IgD-negative memory B cell (primary cell): ENCODE results near the gene C1QTNF4. TPM values are rescaled to one million over a fixed set of nuclear protein-coding genes. Genes with fewer than 3 reads are reported as not detected.
"Not testable (repeated sequence)": the region's sequence is repeated elsewhere in the genome, so short reads cannot be mapped to it uniquely, and the experiment has no call there.

Experiments
- H3K27ac Mint-ChIP-seq, 3 donors: one replicate each; pipeline ENCODE4 v1.8.0; 2020 to 2022; ENCODE audit warnings: mild to moderate bottlenecking in 3 of 3, mixed read lengths in 3 of 3, moderate library complexity in 1 of 3
- H3K27me3 Mint-ChIP-seq: one replicate; pipeline ENCODE4 v1.8.0; 2021; ENCODE audit warnings: mixed read lengths
- H3K36me3 Mint-ChIP-seq: one replicate; pipeline ENCODE4 v1.8.0; 2020; ENCODE audit warnings: mild to moderate bottlenecking, mixed read lengths
- H3K4me1 Mint-ChIP-seq, 3 donors: one replicate each; pipeline ENCODE4 v1.8.0; 2020 to 2022; ENCODE audit warnings: mixed read lengths in 3 of 3, mild to moderate bottlenecking in 1 of 3
- H3K4me3 Mint-ChIP-seq, 4 donors: one replicate each; pipeline ENCODE4 v1.8.0; 2020 to 2022; ENCODE audit warnings: mild to moderate bottlenecking in 4 of 4, mixed read lengths in 4 of 4, moderate library complexity in 3 of 4
- H3K9me3 Mint-ChIP-seq, 3 donors: one replicate each; pipeline ENCODE4 v1.8.0; 2020 to 2021; ENCODE audit warnings: mixed read lengths in 3 of 3, mild to moderate bottlenecking in 1 of 3
- polyA plus RNA-seq: library from polyadenylated mRNA; unstranded; fragments of 300-500 nt; fragmentation: Illumina TruSeq; gene quantifications from one replicate; pipeline ENCODE4 v1.2.3, GENCODE V29; 2021

The C1QTNF4 gene
- not detected for polyA plus RNA-seq

DNA sequence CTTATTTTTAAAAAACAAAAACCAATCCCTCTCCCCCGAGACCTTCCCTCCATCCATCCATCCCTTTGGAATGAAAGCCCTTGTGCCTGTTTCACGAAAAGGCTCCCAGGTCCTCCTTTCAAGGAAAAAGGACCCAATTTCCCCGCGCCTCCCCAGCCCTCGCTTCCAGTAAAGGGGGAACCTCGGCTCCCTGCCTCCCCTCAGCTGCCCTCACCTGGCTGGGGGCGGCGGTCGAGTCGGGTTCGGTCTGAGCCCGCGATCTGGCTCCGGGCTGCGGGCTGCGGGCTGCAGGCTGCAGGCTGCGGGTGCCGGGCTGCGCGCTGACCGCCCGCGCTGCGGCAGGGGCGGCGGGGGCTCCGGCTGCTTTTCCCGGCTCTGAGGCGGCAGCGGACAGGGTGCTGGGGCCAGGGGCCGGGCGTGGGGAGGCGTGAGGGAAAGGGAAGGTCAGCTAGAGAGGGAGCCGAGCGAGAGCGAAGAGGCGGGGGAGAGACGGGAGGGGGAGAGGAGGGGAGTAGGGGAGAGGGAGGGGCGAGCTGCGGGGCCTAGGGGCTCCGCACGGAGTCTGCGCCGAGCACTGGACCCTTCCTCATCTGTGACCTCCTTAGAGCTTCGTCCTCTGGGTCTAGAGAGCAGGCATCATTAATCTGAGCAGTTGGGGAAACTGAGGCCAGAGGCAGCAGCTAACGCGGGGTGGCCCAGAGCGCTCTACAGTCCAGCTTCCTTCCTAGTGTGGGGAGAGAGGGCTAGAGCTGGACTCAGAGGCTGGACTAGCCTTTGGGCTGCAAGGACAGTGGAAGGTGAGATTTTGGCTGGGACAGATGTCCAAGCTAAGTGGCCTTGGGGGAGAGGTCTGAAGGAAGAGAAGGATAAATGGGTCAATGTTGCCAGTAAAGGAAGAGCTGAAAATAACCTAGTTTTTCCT, at the start of gene C1QTNF4:
C1QTNF4 (minus strand) TSS at position 478 of the 922 bp plus-strand sequence. CDS start 3,601 bp downstream, outside the sequence.
- no peak within 1 kb of the TSS for H3K27ac Mint-ChIP-seq
- H3K4me1 Mint-ChIP-seq = no peaks in the 10 kb centered on the region
- H3K4me3 Mint-ChIP-seq = peak within 1 kb of the TSS in 1 of 4 donors; percentile 83
- peaks cover 22% of the 10 kb centered on the region for H3K27me3 Mint-ChIP-seq
- H3K9me3 Mint-ChIP-seq = peaks cover 0 to 1% (median 0%) of the 10 kb centered on the region in 3 donors
- peaks cover 3% of the 10 kb centered on the region for H3K36me3 Mint-ChIP-seq

DNA sequence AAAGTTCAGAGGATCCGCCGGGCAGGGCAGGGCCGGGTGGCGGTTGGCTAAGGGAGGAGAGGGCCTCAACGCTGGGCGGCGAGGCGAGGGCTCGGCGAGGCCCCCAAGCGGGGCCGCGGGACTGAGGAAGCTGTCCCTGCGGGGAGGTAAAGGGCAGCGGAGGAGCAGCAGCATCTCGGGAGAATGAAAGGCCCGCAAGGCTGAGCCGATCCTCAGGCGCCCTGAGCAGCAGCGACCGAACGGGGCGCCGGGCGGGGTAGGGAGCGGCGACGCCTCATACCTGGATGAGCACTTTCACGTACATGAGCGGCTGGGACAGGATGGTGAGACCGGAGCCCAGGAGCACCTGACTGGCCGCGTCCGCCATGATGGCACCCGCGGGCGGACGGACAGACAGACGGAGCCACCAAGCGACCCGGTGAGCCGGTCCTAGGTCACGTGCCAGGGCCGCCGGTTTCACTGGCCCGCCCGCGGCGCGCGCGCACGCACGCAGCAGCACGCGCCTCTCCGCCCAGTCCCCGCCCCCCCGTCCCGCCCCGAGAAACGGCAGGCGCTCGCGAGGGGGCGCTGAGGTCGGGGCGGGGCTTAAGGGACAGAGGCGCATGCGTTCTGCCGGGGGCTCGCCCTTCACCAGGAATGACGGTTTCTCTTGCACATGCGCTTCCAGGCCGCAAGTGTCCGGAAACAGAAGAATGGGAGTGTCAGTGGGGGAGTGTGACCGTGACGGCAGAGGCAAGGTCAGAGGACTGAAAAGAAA, 48.1 kb upstream of the C1QTNF4 start, which contains the start of gene MTCH2:
MTCH2 (minus strand) TSS at position 461 of the 757 bp plus-strand sequence; CDS start at position 367, 94 bp downstream.
- peak within 1 kb of the TSS; percentile 80 to 97 (median 92) for H3K4me3 Mint-ChIP-seq

DNA sequence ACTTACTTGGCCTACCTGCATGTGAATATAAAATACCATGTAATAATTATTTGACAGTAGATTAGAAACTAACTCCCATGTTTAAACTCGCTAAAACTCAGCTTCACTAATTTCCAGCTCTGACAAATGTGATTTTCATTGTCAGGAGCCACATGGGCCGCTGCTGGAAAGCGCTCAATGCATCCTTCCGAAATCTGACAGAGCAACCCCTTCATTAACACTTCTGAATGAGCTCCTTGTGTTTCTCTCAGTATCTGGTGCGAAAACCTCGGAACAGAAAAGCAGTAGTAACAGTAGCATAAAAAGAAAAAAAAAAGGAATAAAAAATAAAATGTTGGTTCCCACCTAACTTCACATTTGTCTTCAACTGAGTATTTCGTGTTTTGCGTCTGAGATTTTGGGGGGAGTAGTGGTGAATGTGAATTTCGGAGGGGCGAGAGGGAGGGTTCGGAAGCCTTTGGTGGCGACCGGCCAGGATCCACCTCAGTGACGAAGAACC, 47.4 kb upstream of the C1QTNF4 start:
- H3K4me1 Mint-ChIP-seq = peaks cover 15 to 18% (median 17%) of the 10 kb centered on the region in 3 donors
- H3K9me3 Mint-ChIP-seq = no peaks in the 10 kb centered on the region
- peaks cover 8% of the 10 kb centered on the region for H3K36me3 Mint-ChIP-seq
- H3K27me3 Mint-ChIP-seq = no peaks in the 10 kb centered on the region
- peak overlapping the region; percentile 74 to 97 (median 92) for H3K4me3 Mint-ChIP-seq
- peak overlapping the region; percentile 54 to 95 (median 84) for H3K27ac Mint-ChIP-seq

More for the DNA sequence above, 48.1 kb upstream of the C1QTNF4 start, which contains the start of gene MTCH2:
- Mint-ChIP-seq H3K36me3 (peaks cover 5% of the 10 kb centered on the region), H3K4me1 (peaks cover 15 to 18% (median 17%) of the 10 kb centered on the region in 3 donors), H3K27ac (peak within 1 kb of the TSS; percentile 82 to 96 (median 84)), H3K9me3 (peaks cover 0 to 3% (median 0%) of the 10 kb centered on the region in 3 donors), H3K27me3 (no peaks in the 10 kb centered on the region)

DNA sequence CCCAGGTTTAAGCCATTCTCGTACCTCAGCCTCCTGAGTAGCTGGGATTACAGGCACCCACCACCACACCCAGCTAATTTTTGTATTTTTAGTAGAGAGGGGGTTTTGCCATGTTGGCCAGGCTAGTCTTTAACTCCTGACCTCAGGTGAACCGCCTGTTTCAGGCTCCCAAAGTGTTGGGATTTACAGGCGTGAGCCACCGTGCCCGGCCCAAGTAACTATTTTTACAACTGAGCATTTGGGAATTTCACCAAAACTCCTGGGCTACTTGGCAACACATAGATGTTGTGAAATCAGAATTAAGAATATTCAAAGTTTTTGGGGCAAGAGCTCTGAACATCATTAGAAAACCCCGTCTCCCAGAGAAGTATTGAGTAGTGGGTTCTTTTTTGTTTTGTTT, 46.3 kb upstream of the C1QTNF4 start:
- H3K36me3 Mint-ChIP-seq, H3K27me3 Mint-ChIP-seq, H3K9me3 Mint-ChIP-seq: not testable (repeated sequence)
- H3K4me1 Mint-ChIP-seq = peaks cover 15 to 18% (median 17%) of the 10 kb centered on the region in 3 donors
- peak overlapping the region in 1 of 3 donors; percentile 54 for H3K27ac Mint-ChIP-seq
- H3K4me3 Mint-ChIP-seq = peak overlapping the region in 3 of 4 donors; percentile 21 to 92 (median 74)

DNA sequence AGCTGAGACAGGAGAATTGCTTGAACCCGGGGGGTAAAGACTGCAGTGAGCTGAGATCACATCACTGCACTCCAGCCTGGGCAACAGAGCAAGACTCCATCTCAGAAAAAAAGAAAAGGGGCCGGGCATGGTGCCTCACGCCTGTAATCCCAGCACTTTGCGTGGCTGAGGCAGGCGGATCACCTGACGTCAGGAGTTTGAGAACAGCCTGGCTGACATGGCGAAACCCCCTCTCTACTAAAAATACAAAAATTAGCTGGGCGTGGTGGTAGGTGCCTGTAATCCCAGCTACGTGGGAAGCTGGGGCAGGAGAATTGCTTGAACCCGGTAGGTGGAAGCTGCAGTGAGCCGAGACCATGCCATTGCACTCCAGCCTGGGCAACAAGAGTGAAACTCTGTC, 42.1 kb upstream of the C1QTNF4 start:
- not testable (repeated sequence) for H3K4me3 Mint-ChIP-seq, H3K27ac Mint-ChIP-seq, H3K4me1 Mint-ChIP-seq, H3K27me3 Mint-ChIP-seq, H3K9me3 Mint-ChIP-seq
- peaks cover 16% of the 10 kb centered on the region for H3K36me3 Mint-ChIP-seq

DNA sequence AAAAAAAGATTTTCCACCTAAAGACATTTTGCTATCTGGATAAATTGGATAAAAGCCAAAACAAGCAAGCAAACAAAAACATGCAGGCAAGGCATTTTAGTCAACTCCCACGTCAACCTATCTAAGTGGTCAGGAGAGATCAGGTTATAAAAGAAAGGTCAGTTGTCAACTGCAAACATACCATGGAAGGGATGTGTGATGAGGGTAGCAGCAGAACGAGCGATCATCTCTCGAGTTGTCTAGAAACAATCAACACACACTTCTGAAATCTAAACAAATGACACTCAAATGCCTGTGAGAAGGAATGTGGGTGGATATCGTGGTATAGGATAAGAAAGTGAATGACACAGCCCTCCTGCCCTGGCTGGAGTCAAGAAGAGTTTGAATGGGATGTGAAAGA, 37.3 kb upstream of the C1QTNF4 start:
- H3K4me1 Mint-ChIP-seq = no peaks in the 10 kb centered on the region
- H3K4me3 Mint-ChIP-seq = no peak overlapping the region
- no peaks in the 10 kb centered on the region for H3K27me3 Mint-ChIP-seq
- no peak overlapping the region for H3K27ac Mint-ChIP-seq
- H3K9me3 Mint-ChIP-seq = no peaks in the 10 kb centered on the region
- H3K36me3 Mint-ChIP-seq = peaks cover 15% of the 10 kb centered on the region

DNA sequence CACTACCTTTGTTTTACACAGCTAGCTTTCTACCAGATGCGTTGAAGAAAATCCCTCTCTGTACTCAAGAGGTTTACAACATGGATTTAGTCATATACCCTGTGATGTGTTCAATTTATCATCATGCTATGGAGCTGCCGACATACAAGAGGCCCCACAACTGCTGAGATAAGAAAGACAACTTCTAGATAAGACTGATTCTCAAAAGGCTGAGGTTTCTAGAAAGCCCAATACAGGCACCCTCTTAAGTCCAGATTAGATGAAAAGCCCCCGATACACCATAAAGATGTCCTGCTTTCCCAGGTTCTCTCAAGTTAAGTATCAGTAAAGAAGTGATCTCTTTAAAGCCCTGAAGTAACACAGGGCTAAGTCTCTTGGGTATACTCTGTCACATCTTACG, 33.8 kb upstream of the C1QTNF4 start:
- no peak overlapping the region for H3K4me3 Mint-ChIP-seq
- no peaks in the 10 kb centered on the region for H3K27me3 Mint-ChIP-seq
- H3K27ac Mint-ChIP-seq = no peak overlapping the region
- H3K4me1 Mint-ChIP-seq = no peaks in the 10 kb centered on the region
- H3K36me3 Mint-ChIP-seq = peaks cover 12% of the 10 kb centered on the region
- H3K9me3 Mint-ChIP-seq = no peaks in the 10 kb centered on the region

DNA sequence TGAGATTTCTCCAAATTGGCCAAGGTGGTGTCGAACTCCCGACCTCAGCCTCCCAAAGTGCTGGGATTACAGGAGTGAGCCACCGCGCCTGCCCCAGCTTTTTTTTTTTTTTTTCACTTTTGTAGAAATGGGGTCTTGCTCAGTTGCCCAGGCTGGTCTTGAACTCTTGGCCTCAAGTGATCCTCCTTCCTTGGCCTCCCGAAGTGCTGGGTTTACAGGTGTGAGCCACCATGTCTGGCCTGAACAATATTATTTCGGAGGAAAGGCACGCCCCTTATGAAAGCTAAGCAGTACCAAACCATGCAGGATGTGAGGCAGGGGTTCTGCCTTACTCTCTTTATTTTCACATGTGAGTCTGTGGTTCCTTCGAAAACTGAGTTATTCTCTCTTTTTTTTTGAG, 32.0 kb upstream of the C1QTNF4 start:
- Mint-ChIP-seq H3K9me3 (no peaks in the 10 kb centered on the region), H3K36me3 (peaks cover 6% of the 10 kb centered on the region), H3K4me1 (no peaks in the 10 kb centered on the region), H3K4me3 (no peak overlapping the region), H3K27ac (no peak overlapping the region), H3K27me3 (no peaks in the 10 kb centered on the region)

DNA sequence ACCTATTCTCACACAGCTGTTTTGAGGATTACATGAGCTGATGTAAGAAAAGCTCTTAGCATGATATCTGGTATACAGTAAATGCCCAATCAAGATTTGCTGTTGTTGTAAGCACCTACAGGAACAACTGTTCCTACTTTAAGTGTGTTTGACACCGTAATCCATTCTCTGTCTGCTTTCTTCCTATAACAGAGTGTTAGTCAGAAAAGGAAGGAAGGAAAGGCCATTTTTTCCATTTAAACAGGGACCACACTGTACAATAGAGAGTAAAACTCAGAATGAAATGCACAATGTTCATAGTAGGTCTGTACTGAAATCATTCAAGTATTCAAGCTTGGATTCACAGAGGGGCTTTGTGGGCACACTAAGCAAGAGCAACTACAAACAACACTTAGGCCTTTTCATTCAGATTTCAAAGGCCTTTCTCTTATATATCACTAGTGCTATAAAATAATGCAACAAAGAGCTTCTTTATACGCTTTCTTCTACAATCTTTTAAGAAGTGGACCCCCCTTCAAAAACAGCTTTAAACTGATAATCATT, 26.7 kb upstream of the C1QTNF4 start:
- peaks cover 0 to 7% (median 0%) of the 10 kb centered on the region in 3 donors for H3K4me1 Mint-ChIP-seq
- H3K36me3 Mint-ChIP-seq = no peaks in the 10 kb centered on the region
- no peak overlapping the region for H3K27ac Mint-ChIP-seq
- no peaks in the 10 kb centered on the region for H3K9me3 Mint-ChIP-seq
- no peak overlapping the region for H3K4me3 Mint-ChIP-seq
- no peaks in the 10 kb centered on the region for H3K27me3 Mint-ChIP-seq

DNA sequence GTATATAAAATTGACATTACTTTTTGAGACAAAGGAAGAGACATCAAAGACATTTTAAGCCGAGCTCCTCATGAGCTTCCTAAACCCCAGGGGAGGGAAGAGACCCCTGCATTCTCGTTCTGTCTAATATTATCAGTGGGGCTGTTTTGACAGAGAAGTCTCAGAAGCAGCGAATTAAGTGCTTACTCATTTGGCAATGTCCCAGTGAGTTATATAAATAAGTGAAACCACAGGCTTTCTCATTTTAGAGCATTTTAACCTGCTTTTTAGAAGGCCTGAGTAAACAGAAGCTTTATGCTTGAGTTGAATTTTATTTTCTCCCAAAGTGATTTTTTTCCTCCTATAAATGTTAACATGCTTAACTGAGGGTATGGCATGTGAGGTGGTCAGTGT, 23.2 kb upstream of the C1QTNF4 start:
- H3K36me3 Mint-ChIP-seq = peaks cover 2% of the 10 kb centered on the region
- H3K27me3 Mint-ChIP-seq = no peaks in the 10 kb centered on the region
- no peak overlapping the region for H3K27ac Mint-ChIP-seq
- peaks cover 0 to 7% (median 0%) of the 10 kb centered on the region in 3 donors for H3K4me1 Mint-ChIP-seq
- no peaks in the 10 kb centered on the region for H3K9me3 Mint-ChIP-seq
- no peak overlapping the region for H3K4me3 Mint-ChIP-seq

DNA sequence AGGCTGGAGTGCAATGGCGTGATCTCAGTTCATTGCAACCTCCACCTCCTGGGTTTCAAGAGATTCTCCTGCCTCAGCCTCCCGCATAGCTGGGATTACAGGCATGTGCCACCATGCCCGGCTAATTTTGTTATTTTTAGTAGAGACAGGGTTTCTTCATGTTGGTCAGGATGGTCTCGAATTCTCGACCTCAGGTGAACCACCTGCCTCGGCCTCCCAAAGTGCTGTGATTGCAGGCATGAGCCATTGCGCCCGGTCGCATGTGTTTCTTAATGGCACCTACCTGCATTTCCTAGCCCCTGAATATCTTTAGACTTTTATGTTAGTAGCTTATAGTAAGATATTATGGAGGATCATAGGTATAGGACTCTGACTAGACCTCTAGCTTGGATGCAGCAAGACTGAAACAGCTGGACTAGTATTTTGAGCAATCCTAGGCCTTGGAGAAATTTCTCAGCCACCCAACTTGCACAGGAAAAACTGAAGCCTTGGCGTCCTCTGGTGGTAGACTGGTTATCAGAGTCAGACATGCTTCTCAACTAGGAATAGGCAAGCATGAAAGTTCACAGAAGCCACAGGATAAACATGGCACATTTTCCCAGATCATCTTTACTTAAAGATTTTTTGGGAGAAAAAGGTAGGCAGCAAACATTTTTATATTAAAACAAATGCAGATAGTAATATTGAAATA, 22.7 kb upstream of the C1QTNF4 start:
- Mint-ChIP-seq H3K4me3 (no peak overlapping the region), H3K4me1 (peaks cover 1 to 8% (median 2%) of the 10 kb centered on the region in 3 donors), H3K9me3 (no peaks in the 10 kb centered on the region), H3K36me3 (peaks cover 2% of the 10 kb centered on the region), H3K27me3 (no peaks in the 10 kb centered on the region), H3K27ac (peak overlapping the region in 1 of 3 donors; percentile 57)

DNA sequence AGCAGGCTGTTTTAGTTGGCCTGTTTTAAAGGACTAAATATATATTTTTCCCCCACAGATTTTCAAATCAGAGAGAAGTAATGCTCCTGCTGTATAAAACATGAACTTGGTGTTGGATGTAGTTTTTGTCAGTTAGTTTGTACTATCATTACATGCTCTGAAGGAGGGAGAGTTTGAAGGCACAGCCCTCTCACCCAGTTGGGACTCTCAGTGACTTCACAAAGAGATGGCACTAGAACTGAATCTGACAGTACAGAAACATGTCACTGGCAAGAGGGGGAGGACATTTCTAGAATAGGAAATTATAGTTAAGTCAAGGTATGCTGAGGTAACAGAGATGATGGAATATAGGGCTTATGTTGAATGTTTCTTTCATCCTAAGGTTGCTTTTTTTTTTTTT, 21.0 kb upstream of the C1QTNF4 start:
- H3K4me3 Mint-ChIP-seq = no peak overlapping the region
- H3K27ac Mint-ChIP-seq = no peak overlapping the region
- H3K4me1 Mint-ChIP-seq = peaks cover 8 to 21% (median 9%) of the 10 kb centered on the region in 3 donors
- H3K36me3 Mint-ChIP-seq = peaks cover 2% of the 10 kb centered on the region
- no peaks in the 10 kb centered on the region for H3K9me3 Mint-ChIP-seq
- no peaks in the 10 kb centered on the region for H3K27me3 Mint-ChIP-seq

DNA sequence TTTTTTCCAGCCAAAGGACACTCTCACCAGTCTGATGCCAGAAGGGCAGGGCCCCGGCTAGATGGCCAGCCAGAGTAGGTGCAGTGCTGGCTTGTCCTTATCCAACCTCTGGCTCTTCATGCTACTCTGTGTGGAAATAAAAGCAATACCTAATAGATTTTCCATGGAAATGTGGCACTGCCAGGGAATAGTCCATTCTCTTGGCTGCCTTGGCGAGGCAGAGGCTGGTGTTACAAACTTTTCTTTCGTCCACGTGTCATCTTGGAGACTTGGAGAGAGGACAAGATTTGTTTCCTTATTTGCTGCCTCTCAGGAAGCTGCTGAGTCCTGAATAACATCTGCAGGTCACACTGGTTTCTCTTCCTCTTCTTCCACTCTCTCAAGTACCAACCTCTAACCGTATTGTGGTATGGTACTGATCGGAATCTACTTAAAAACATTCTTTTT, 17.2 kb upstream of the C1QTNF4 start:
- Mint-ChIP-seq H3K4me3 (peak overlapping the region in 2 of 4 donors; percentile 85 to 89), H3K9me3 (no peaks in the 10 kb centered on the region), H3K36me3 (peaks cover 7% of the 10 kb centered on the region), H3K4me1 (peaks cover 8 to 14% (median 9%) of the 10 kb centered on the region in 3 donors), H3K27me3 (no peaks in the 10 kb centered on the region), H3K27ac (peak overlapping the region in 2 of 3 donors; percentile 8 to 22)

DNA sequence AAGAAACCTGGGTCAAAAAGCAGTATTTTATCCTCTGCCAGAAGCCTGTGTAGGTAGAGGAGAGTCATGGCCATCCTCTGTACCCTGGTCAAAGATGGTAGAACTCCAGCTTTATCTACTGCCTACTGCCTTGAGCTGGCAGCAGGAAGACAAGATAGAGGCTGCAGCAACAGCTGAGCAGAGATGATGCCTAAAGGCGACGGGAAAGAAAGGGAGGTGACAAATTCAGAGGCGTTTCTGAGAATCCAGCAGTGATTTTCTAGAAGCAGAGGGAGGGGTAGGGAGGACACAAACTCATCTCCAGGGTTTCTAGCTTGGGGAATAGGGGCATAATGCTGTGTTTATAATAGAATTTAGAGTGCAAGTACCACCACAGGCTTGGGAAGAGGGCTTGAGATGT, 15.5 kb upstream of the C1QTNF4 start:
- Mint-ChIP-seq H3K4me3 (no peak overlapping the region), H3K36me3 (peaks cover 12% of the 10 kb centered on the region), H3K4me1 (peaks cover 8 to 14% (median 9%) of the 10 kb centered on the region in 3 donors), H3K27me3 (no peaks in the 10 kb centered on the region), H3K27ac (no peak overlapping the region), H3K9me3 (no peaks in the 10 kb centered on the region)
